Smooth muscle cell of the umbilical artery (primary cell): ENCODE data around the gene GATA2. TPM values are rescaled to one million over a fixed set of nuclear protein-coding genes. Genes with fewer than 3 reads are reported as not detected.

Experiments
- total RNA-seq: library from RNA; depleted of rRNA; stranded (reverse); fragments of >200 nt; gene quantifications from 2 replicates; pipeline ENCODE4 v1.2.3, GENCODE V29; 2014

Gene GATA2
- total RNA-seq, result 1.5 and 2.1 TPM in 2 replicates

GRCh38 chr3:128492671-128493569 is at the start of gene GATA2:
GATA2 (minus strand) TSS chr3:128493201; CDS start chr3:128487031, 6,170 bp downstream.

GRCh38 chr3:128466840-128467541 is 26.0 kb downstream of the GATA2 start, which contains the start of gene DNAJB8:
DNAJB8 (minus strand) TSS chr3:128466890; CDS start chr3:128463245, 3,645 bp downstream.

Other genes with a start within 250 kb of the GATA2 start
- not detected in 2 replicates for gene DNAJB8, start 26.3 kb downstream of the GATA2 start, total RNA-seq
- 498 and 800 TPM in 2 replicates for gene RPN1, start 157.6 kb upstream of the GATA2 start, total RNA-seq
- 39.8 and 58.9 TPM in 2 replicates for gene RAB7A, start 233.0 kb upstream of the GATA2 start, total RNA-seq